Measurements from ENCODE around the gene TRIM56.

The TRIM56 gene

GRCh38 chr7:101134399-101134980 lies 49.2 kb downstream of the TRIM56 start:
- DNase-seq: no peak

- no peak for DNase-seq
Measured at GRCh38 chr7:101137651-101138212, 52.5 kb downstream of the TRIM56 start.

DNA sequence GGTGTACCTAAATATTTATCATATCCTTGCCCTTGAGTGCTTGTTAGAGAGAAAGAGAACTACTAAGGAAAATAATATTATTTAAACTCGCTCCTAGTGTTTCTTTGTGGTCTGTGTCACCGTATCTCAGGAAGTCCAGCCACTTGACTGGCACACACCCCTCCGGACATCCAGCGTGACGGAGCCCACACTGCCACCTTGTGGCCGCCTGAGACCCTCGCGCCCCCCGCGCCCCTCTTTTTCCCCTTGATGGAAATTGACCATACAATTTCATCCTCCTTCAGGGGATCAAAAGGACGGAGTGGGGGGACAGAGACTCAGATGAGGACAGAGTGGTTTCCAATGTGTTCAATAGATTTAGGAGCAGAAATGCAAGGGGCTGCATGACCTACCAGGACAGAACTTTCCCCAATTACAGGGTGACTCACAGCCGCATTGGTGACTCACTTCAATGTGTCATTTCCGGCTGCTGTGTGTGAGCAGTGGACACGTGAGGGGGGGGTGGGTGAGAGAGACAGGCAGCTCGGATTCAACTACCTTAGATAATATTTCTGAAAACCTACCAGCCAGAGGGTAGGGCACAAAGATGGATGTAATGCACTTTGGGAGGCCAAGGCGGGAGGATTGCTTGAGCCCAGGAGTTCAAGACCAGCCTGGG lies 53.1 kb downstream of the TRIM56 start:
- peak; percentile 88 for DNase-seq

- no peak for DNase-seq
Measured at GRCh38 chr7:101140339-101140699, 55.0 kb downstream of the TRIM56 start.

DNA sequence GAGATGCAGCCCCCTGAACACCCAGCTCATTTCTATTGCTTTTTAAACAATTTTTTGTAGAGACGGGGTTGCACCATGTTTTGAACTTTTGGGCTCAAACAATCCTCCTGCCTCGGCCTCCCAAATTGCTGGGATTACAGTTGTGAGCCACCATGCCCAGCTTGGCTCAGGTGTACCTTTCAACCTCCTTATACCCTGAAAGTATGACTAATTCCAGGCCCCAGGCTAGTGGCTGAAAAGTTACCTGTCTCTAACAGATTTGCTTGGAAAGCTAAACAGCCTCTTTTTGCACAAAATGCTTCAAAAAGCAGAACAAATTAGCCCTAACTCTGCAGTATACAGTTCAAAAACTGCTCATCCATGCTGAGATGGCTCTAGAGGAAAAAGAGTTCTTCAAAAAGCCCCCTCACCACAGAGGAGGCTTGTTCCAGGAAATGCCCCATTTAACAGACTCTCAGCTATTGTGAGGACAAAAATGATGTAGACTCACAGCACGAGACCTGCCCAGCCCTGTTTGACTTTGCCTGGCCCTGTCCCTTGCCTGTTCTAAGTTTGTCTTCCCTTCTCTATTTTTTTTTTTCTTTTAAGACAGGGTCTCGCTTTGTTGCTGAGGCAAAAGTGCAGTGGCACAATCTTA lies 55.6 kb downstream of the TRIM56 start:
- DNase-seq: no peak
